Smooth muscle cell (in vitro differentiated cells): Measurements from ENCODE around the gene BTK. TPM values are rescaled to one million over a fixed set of nuclear protein-coding genes. Genes with fewer than 3 reads are reported as not detected.

Experiments
- DNase-seq: peaks from one replicate; lab custom pipeline; 2025; ENCODE audit not compliant: unreplicated experiment; lab: John Stamatoyannopoulos, UW
- H2AFZ ChIP-seq: fragments of 200-600 bp; sonication (generic); 2 replicates; pipeline ENCODE4 v1.6.0; 2016; ENCODE audit warnings: antibody characterized with exemption, low read depth, mild to moderate bottlenecking
- H3F3A ChIP-seq: fragments of 200-600 bp; sonication (generic); 2 replicates; pipeline ENCODE4 v1.6.0; 2017; ENCODE audit warnings: antibody characterized with exemption, low read depth
- H3K27ac ChIP-seq: fragments of 200-600 bp; sonication (generic); 2 replicates; pipeline ENCODE4 v1.5.1; 2016; ENCODE audit warnings: low read depth, mild to moderate bottlenecking
- H3K27me3 ChIP-seq: fragments of 200-600 bp; sonication (generic); 2 replicates; pipeline ENCODE4 v1.6.1; 2016; ENCODE audit warnings: low read depth, mild to moderate bottlenecking
- H3K36me3 ChIP-seq: fragments of 200-600 bp; sonication (generic); 2 replicates; pipeline ENCODE4 v1.5.1; 2016; ENCODE audit warnings: low read depth
- H3K4me1 ChIP-seq: fragments of 200-600 bp; sonication (generic); 2 replicates; pipeline ENCODE4 v1.5.1; 2016; ENCODE audit warnings: low read depth
- H3K4me2 ChIP-seq: fragments of 200-600 bp; sonication (generic); 2 replicates; pipeline ENCODE4 v1.6.0; 2016; ENCODE audit warnings: mild to moderate bottlenecking
- H3K4me3 ChIP-seq: fragments of 200-600 bp; sonication (generic); 2 replicates; pipeline ENCODE4 v1.5.1; 2016; ENCODE audit warnings: mild to moderate bottlenecking
- H3K79me2 ChIP-seq: fragments of 200-600 bp; sonication (generic); 2 replicates; pipeline ENCODE4 v1.6.0; 2016; ENCODE audit warnings: low read depth, mild to moderate bottlenecking
- H3K9ac ChIP-seq: fragments of 200-600 bp; sonication (generic); 2 replicates; pipeline ENCODE4 v1.6.0; 2016; ENCODE audit warnings: low read depth
- H3K9me3 ChIP-seq: fragments of 200-600 bp; sonication (generic); replicated peaks from 2 replicates; pipeline ENCODE4 v1.5.1; 2016; ENCODE audit warnings: low read depth
- H4K20me1 ChIP-seq: fragments of 200-600 bp; sonication (generic); 2 replicates; pipeline ENCODE4 v1.6.0; 2016; ENCODE audit warnings: low read depth
- CTCF ChIP-seq: fragments of 200-600 bp; sonication (generic); IDR thresholded peaks from 2 replicates; pipeline ENCODE4 v1.5.1; 2017; ENCODE audit warnings: borderline replicate concordance, mild to moderate bottlenecking, antibody characterized with exemption; ENCODE audit not compliant: insufficient read depth, poor library complexity, severe bottlenecking
- WGBS: methylation state at CpG from one replicate; pipeline ENCODE4 v1.1.7; 2016; ENCODE audit warnings: low lambda C conversion rate; 5-methylcytosine and 5-hydroxymethylcytosine counted together
- polyA plus RNA-seq: library from polyadenylated mRNA; unstranded; fragments of >200 nt; fragmentation: Nextera tagmentation; extraction: Ambion mirVana; gene quantifications from 2 replicates; pipeline ENCODE4 v1.2.1, GENCODE V29; 2016
- total RNA-seq: library from RNA; depleted of rRNA; stranded (reverse); fragments of >200 nt; gene quantifications from 2 replicates; pipeline ENCODE4 v1.2.3, GENCODE V29; 2014

Gene BTK
- total and polyA plus RNA-seq, 2 experiments from 2014 or later, result 0.72 TPM; not detected in 1

DNA sequence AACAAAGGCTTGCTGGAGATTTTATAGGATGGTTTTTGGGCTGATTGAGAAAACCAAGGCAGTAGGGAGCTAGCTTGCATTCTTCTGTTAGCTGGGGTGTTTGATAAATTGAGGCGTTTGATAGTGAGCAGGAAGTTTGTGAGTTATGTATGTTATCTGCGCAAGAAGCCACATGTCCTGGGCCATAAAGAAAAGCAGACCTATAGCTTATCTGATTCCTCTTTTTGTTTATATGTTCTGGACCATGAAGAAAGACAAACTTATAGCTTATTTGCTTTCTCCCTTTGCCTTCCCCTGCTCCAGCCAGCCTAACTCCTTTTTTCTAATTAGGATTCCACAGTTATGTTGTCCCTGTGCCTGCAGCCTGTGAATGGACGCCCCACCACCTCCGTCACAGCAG, 31.2 kb upstream of the BTK start:
- Histone ChIP-seq H3K79me2 (no peaks in the 10 kb centered on the region), H3K4me3 (peak overlapping the region; percentile 59), H3K27ac (peak overlapping the region; percentile 84), H4K20me1 (peaks cover 6% of the 10 kb centered on the region), H3K4me2 (peak overlapping the region; percentile 84), H3K36me3 (no peaks in the 10 kb centered on the region), H3K4me1 (peaks cover 9% of the 10 kb centered on the region), H3F3A (no peaks in the 10 kb centered on the region), H3K9ac (no peak overlapping the region), H2AFZ (peak overlapping the region; percentile 28), H3K9me3 (peaks cover 3% of the 10 kb centered on the region), H3K27me3 (no peaks in the 10 kb centered on the region)
- DNase-seq, result no peak
- WGBS, result 37% methylated on average over 4 of the region's 4 CpGs
- no peak for TF ChIP-seq CTCF

DNA sequence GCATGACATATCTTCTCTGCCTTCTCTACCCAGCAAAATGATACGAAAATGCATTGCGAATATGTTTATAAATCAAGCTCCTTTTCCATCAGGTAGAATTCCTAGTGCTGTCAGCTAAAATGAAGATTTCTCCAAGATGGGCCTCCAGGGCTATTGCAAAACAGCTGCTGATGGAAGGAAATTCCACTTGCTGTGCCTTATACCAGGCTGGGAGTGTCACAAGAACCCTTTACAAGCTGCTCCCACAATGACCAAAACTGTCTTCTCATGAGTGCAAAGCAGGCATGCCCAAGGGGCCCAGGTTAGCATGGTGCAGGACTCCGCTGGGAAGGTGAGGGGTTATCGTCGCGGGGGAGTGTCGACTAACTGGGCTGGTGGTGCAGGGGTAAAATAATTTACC, 30.7 kb upstream of the BTK start:
- Histone ChIP-seq H3F3A (no peaks in the 10 kb centered on the region), H2AFZ (peak overlapping the region; percentile 28), H3K27ac (peak overlapping the region; percentile 84), H3K9me3 (peaks cover 3% of the 10 kb centered on the region), H3K4me3 (no peak overlapping the region), H3K36me3 (no peaks in the 10 kb centered on the region), H3K79me2 (peaks cover 5% of the 10 kb centered on the region), H3K4me1 (peaks cover 9% of the 10 kb centered on the region), H4K20me1 (peaks cover 6% of the 10 kb centered on the region), H3K4me2 (peak overlapping the region; percentile 84), H3K27me3 (no peaks in the 10 kb centered on the region), H3K9ac (no peak overlapping the region)
- no peak for TF ChIP-seq CTCF
- DNase-seq, result peak; percentile 0
- WGBS, result 76% methylated on average over 7 of the region's 7 CpGs

- H3K4me3 ChIP-seq, result no peak overlapping the region
- peaks cover 17% of the 10 kb centered on the region for H3K79me2 ChIP-seq
- no peaks in the 10 kb centered on the region for H3K36me3 ChIP-seq
- peak overlapping the region; percentile 72 for H3K4me2 ChIP-seq
- H3K4me1 ChIP-seq, result peaks cover 16% of the 10 kb centered on the region
- peaks cover 3% of the 10 kb centered on the region for H3K9me3 ChIP-seq
- H3K9ac ChIP-seq, result no peak overlapping the region
- H3K27me3 ChIP-seq, result no peaks in the 10 kb centered on the region
- TF ChIP-seq CTCF, result peak; percentile 77
- DNase-seq, result peak; percentile 0
- H2AFZ ChIP-seq, result no peak overlapping the region
- peak overlapping the region; percentile 18 for H3K27ac ChIP-seq
- H4K20me1 ChIP-seq, result peaks cover 13% of the 10 kb centered on the region
- 51% methylated on average over 12 of the region's 12 CpGs for WGBS
- H3F3A ChIP-seq, result no peaks in the 10 kb centered on the region
Observed at GRCh38 chrX:101415180-101416145, 29.5 kb upstream of the BTK start.
